Adrenal gland (tissue), 12 donors: ENCODE results near the gene NPPC. TPM values are rescaled to one million over a fixed set of nuclear protein-coding genes. Genes with fewer than 3 reads are reported as not detected.

Experiments used
- DNase-seq, 7 donors: peaks; one replicate each; pipeline ENCODE4 v3.0.0-alpha.2; 2019 to 2020
- H3K27ac ChIP-seq, 5 donors: fragments of 200-600 bp; sonication (generic) in 4 of 5; 1 replicate in 3 of 5; 2 replicates in 2 of 5; pipeline versions ENCODE4 v1.5.1 to v1.8.0; 2016 to 2020; ENCODE audit warnings: mild to moderate bottlenecking in 1 of 5
- H3K27me3 ChIP-seq: fragments of 200-600 bp; 2 replicates; pipeline ENCODE4 v1.8.0; 2021
- H3K36me3 ChIP-seq, 2 donors: fragments of 200-600 bp; replicated peaks in 1 of 2; 1 replicate in 1 of 2; 2 replicates in 1 of 2; pipeline versions ENCODE4 v1.5.1 to v1.8.0; 2018 to 2022
- H3K4me1 ChIP-seq, 2 donors: fragments of 200-600 bp; replicated peaks in 1 of 2; 1 replicate in 1 of 2; 2 replicates in 1 of 2; pipeline versions ENCODE4 v1.5.1 to v1.8.0; 2018 to 2021
- H3K4me3 ChIP-seq, 4 donors: fragments of 200-600 bp; sonication (generic) in 3 of 4; one replicate each; pipeline ENCODE4 v1.5.1; 2016 to 2018
- H3K9me3 ChIP-seq, 3 donors: fragments of 200-600 bp; sonication (generic) in 1 of 3; replicated peaks in 1 of 3; 1 replicate in 2 of 3; 2 replicates in 1 of 3; pipeline versions ENCODE4 v1.5.1 to v1.8.0; 2016 to 2021
- CTCF ChIP-seq, 6 experiments: fragments of 450-650 bp in 4 of 6; fragments of 200-600 bp in 2 of 6; sonication (generic) in 1 of 6; IDR thresholded peaks; 1 replicate in 5 of 6; 2 replicates in 1 of 6; pipeline versions ENCODE4 v1.5.1 to v1.8.0; 2016 to 2021; ENCODE audit warnings: antibody characterized with exemption in 6 of 6, mild to moderate bottlenecking in 2 of 6, moderate library complexity in 1 of 6
- POLR2A ChIP-seq, 2 donors: fragments of 450-650 bp; IDR thresholded peaks; one replicate each; pipeline ENCODE4 v1.6.1; 2017; ENCODE audit warnings: antibody characterized with exemption in 2 of 2, mild to moderate bottlenecking in 2 of 2, moderate library complexity in 1 of 2
- WGBS, 4 donors: extraction: QIAGEN DNeasy Blood & Tissue Kit in 2 of 4; methylation state at CpG; one replicate each; pipeline versions ENCODE4 v1.1.5 to v1.1.7; 2013 to 2017; 5-methylcytosine and 5-hydroxymethylcytosine counted together
- intact Hi-C, 2 donors: fragments of 100-400 bp; cut with DNase I; formaldehyde crosslinking; loops; one replicate each; pipeline versions ENCODE4 v1.14.1 to v1.15.0; 2022 to 2023
- polyA plus RNA-seq, 3 donors: library from polyadenylated mRNA; stranded (reverse); fragments of 200-250 nt in 2 of 3; fragments of 350-450 nt in 1 of 3; fragmentation: Illumina TruSeq in 1 of 3; extraction: RNeasy Lipid Tissue Mini Kit (QIAGEN cat#74804) in 1 of 3; gene quantifications; one replicate each; pipeline ENCODE4 v1.2.3, GENCODE V29; 2013 to 2014
- total RNA-seq, 9 donors: library from RNA; depleted of rRNA in 4 of 9; stranded (reverse); fragments of >200 nt in 4 of 9; fragments of 120-200 nt in 1 of 9; fragmentation: NEBNext Ultra II Directional in 1 of 9; extraction: Animal tissue kit (Norgen Biotek cat#: 25700) in 1 of 9; gene quantifications; one replicate each; pipeline versions ENCODE4 v1.1.0 to v1.2.4, GENCODE V29; 2013 to 2023
- donor health status: healthy with polysubstance abuse.
- donor health status: Bipolar disorder and iron deficiency.
- donor health status: DM: yes; HTN: yes; CAD: no.
- donor health status: DM: no; HTN: no; CAD: no.
- donor health status: DM: no; HTN: no; CAD: no.
- donor health status: DM: yes; HTN: yes; CAD: no.

The NPPC gene
- total and polyA plus RNA-seq, 12 donors = 0.13 to 0.74 (median 0.17) TPM; not detected in 9

GRCh38 chr2:231935207-231935524, 9.0 kb upstream of the NPPC start:
- Histone ChIP-seq H3K27ac (no peak overlapping the region), H3K9me3 (no peaks in the 10 kb centered on the region), H3K27me3 (no peaks in the 10 kb centered on the region), H3K4me3 (no peak overlapping the region), H3K36me3 (no peaks in the 10 kb centered on the region), H3K4me1 (no peaks in the 10 kb centered on the region)
- DNase-seq = peak in 1 of 7 donors; percentile 28
- intact Hi-C loops = no loop called here
- TF ChIP-seq CTCF (IDR thresholded peaks at IDR 0.05) (no peak), POLR2A (IDR thresholded peaks at IDR 0.05) (no peak)
- 77 to 90% (median 80%) methylated on average over 2 to 4 of the region's 4 CpGs for WGBS, 4 donors

GRCh38 chr2:231934441-231935206, 8.4 kb upstream of the NPPC start:
- TF ChIP-seq CTCF (IDR thresholded peaks at IDR 0.05) = no peak
- H3K4me1 ChIP-seq = no peaks in the 10 kb centered on the region
- DNase-seq = peak in 1 of 7 donors; percentile 15
- H3K27me3 ChIP-seq = no peaks in the 10 kb centered on the region
- no peaks in the 10 kb centered on the region for H3K36me3 ChIP-seq
- H3K9me3 ChIP-seq = no peaks in the 10 kb centered on the region
- no peak overlapping the region for H3K4me3 ChIP-seq
- WGBS, 4 donors = 73 to 86% (median 79%) methylated on average over 3 to 8 of the region's 8 CpGs
- intact Hi-C loops = no loop called here
- no peak overlapping the region for H3K27ac ChIP-seq

- 85 to 93% (median 91%) methylated on average over 2 to 13 of the region's 13 CpGs for WGBS, 4 donors
- Histone ChIP-seq H3K4me3 (no peak overlapping the region), H3K9me3 (no peaks in the 10 kb centered on the region), H3K36me3 (no peaks in the 10 kb centered on the region), H3K27ac (no peak overlapping the region), H3K4me1 (no peaks in the 10 kb centered on the region), H3K27me3 (no peaks in the 10 kb centered on the region)
- intact Hi-C loops = no loop called here
- no peak for TF ChIP-seq CTCF (IDR thresholded peaks at IDR 0.05)
- TF ChIP-seq POLR2A (IDR thresholded peaks at IDR 0.05) = no peak
- peak in 1 of 7 donors; percentile 38 for DNase-seq
Measured at GRCh38 chr2:231933916-231934401, 7.8 kb upstream of the NPPC start.

- 84 to 93% (median 88%) methylated on average over 11 to 15 of the region's 15 CpGs for WGBS, 4 donors
- Histone ChIP-seq H3K27me3 (peaks cover 3% of the 10 kb centered on the region), H3K9me3 (no peaks in the 10 kb centered on the region), H3K4me3 (no peak overlapping the region), H3K27ac (no peak overlapping the region), H3K4me1 (no peaks in the 10 kb centered on the region), H3K36me3 (no peaks in the 10 kb centered on the region)
- peak in 1 of 7 donors; percentile 23 for DNase-seq
- no peak for TF ChIP-seq POLR2A (IDR thresholded peaks at IDR 0.05)
- no peak for TF ChIP-seq CTCF (IDR thresholded peaks at IDR 0.05)
- intact Hi-C loops = no loop called here
Measured at GRCh38 chr2:231932985-231933915, 7.1 kb upstream of the NPPC start.
